Measurements from ENCODE around the gene DENND4C.

DNA sequence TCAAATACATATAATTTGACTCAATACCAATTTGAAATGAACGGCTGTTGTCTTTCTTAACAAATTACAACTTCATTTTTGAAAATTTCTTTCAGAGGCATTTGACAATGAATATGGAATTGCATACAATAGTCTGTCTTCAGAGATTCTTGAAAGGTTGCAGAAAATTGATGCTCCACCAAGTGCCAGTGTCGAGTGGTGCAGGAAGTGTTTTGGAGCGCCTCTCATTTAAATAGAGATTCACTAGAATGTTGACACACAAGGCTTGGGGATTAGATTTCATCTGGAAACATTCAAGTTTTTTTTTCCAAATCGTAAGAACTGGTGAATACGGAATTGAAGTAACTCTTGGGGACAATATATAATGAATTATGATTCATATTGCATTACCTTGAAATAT is 141.4 kb downstream of the DENND4C start:
- no peak for TF ChIP-seq POLR2A (IDR thresholded peaks at IDR 0.05)
- no peak for TF ChIP-seq CTCF (IDR thresholded peaks at IDR 0.05)

Measured in sigmoid colon (tissue), 3 donors.